Panc1 (cell line): ENCODE results near the gene SEMA3D.

Source experiments
- CTCF ChIP-seq: fragments of 450-650 bp; IDR thresholded peaks from 2 replicates; pipeline ENCODE4 v1.5.1; 2017; ENCODE audit warnings: mild to moderate bottlenecking
- POLR2AphosphoS5 ChIP-seq: IDR thresholded peaks from 2 replicates; pipeline ENCODE4 v1.6.1; 2012; ENCODE audit warnings: mild to moderate bottlenecking, low read depth, low read length, moderate library complexity
- REST ChIP-seq, 2 experiments: IDR thresholded peaks; 2 replicates each; pipeline ENCODE4 v1.6.1; 2011 to 2012; ENCODE audit warnings: low read depth in 2 of 2, control low read depth in 1 of 2, low read length in 1 of 2, mild to moderate bottlenecking in 1 of 2, moderate library complexity in 1 of 2; ENCODE audit not compliant: insufficient read depth in 1 of 2
- SIN3A ChIP-seq: IDR thresholded peaks from 2 replicates; pipeline ENCODE4 v1.6.1; 2012; ENCODE audit warnings: low read depth, mild to moderate bottlenecking, low read length, moderate library complexity, borderline replicate concordance; ENCODE audit not compliant: insufficient read depth

- TF ChIP-seq REST (IDR thresholded peaks at IDR 0.05; ENCODE audit: insufficient read depth in 1 of 2, low read depth in 2 of 2, low read length in 1 of 2) = no peak
- TF ChIP-seq POLR2AphosphoS5 = no peak
- no peak for TF ChIP-seq CTCF
- TF ChIP-seq SIN3A = no peak
Observed at GRCh38 chr7:84946549-84946948, 240.3 kb downstream of the SEMA3D start.
